GM19468 (cell line): ENCODE results near the gene IL19.
"Not testable (repeated sequence)": the region's sequence is repeated elsewhere in the genome, so short reads cannot be mapped to it uniquely, and the experiment has no call there.

Experiments
- ATAC-seq: cut with Tn5 transposase; IDR thresholded peaks from one replicate; pipeline ENCODE4 v1.9.1; 2021; ENCODE audit warnings: mild to moderate bottlenecking, moderate library complexity, moderate number of reproducible peaks; ENCODE audit not compliant: unreplicated experiment; ENCODE audit errors: extremely low read depth

Gene IL19

GRCh38 chr1:206772243-206772937 is 1.8 kb downstream of the IL19 start, which contains the start of gene IL10:
Gene IL10, minus strand, starts transcription at chr1:206772494. Its CDS starts 59 bp downstream, at chr1:206772435.
- no peak for ATAC-seq

- ATAC-seq = no peak
These were observed 3.5 kb downstream of the IL19 start for GRCh38 chr1:206774093-206774492.

- ATAC-seq = no peak
These were observed 5.7 kb downstream of the IL19 start for GRCh38 chr1:206776229-206776628.

GRCh38 chr1:206778031-206778430 is 7.5 kb downstream of the IL19 start:
- ATAC-seq = no peak

- not testable (repeated sequence) for ATAC-seq
These were observed 8.3 kb downstream of the IL19 start for GRCh38 chr1:206778911-206779310.

GRCh38 chr1:206779638-206780037 is 9.1 kb downstream of the IL19 start:
- no peak for ATAC-seq

GRCh38 chr1:206782448-206782847 is 11.9 kb downstream of the IL19 start:
- ATAC-seq = peak; percentile 63

- ATAC-seq = no peak
These were observed 12.9 kb downstream of the IL19 start for GRCh38 chr1:206783506-206783905.

- ATAC-seq = no peak
These were observed 13.9 kb downstream of the IL19 start for GRCh38 chr1:206784471-206784903.

- no peak for ATAC-seq
These were observed 14.7 kb downstream of the IL19 start for GRCh38 chr1:206785182-206785765.

- ATAC-seq = no peak
These were observed 15.8 kb downstream of the IL19 start for GRCh38 chr1:206786212-206786886.

GRCh38 chr1:206787891-206788290 is 17.3 kb downstream of the IL19 start:
- no peak for ATAC-seq

- no peak for ATAC-seq
These were observed 18.0 kb downstream of the IL19 start for GRCh38 chr1:206788487-206789050.

- ATAC-seq = peak; percentile 38
These were observed 20.1 kb downstream of the IL19 start for GRCh38 chr1:206790502-206791250.

GRCh38 chr1:206792939-206793607 is 22.5 kb downstream of the IL19 start:
- ATAC-seq = no peak

GRCh38 chr1:206793620-206794019 is 23.0 kb downstream of the IL19 start:
- ATAC-seq = no peak

GRCh38 chr1:206794294-206794908 is 23.8 kb downstream of the IL19 start:
- ATAC-seq = no peak

GRCh38 chr1:206796116-206796515 is 25.5 kb downstream of the IL19 start:
- ATAC-seq = no peak

GRCh38 chr1:206796981-206797402 is 26.4 kb downstream of the IL19 start:
- ATAC-seq = no peak
